Lower lobe of right lung (tissue), 2 donors: ENCODE results near the gene ESPN. TPM values are rescaled to one million over a fixed set of nuclear protein-coding genes. Genes with fewer than 3 reads are reported as not detected.

Source experiments
- ATAC-seq, 2 donors: fragments of 200-7000 bp; cut with Tn5 transposase; one replicate each; pipeline ENCODE4 v1.9.1; 2020 to 2022; ENCODE audit warnings: mild to moderate bottlenecking in 2 of 2, moderate library complexity in 2 of 2
- DNase-seq: peaks from one replicate; pipeline ENCODE4 v3.0.0-alpha.2; 2020
- H3K27ac ChIP-seq: fragments of 200-600 bp; one replicate; pipeline ENCODE4 v1.8.0; 2022
- H3K27me3 ChIP-seq: fragments of 200-600 bp; one replicate; pipeline ENCODE4 v1.8.0; 2022; ENCODE audit warnings: low read depth
- H3K36me3 ChIP-seq: fragments of 200-600 bp; one replicate; pipeline ENCODE4 v1.8.0; 2022; ENCODE audit warnings: mild to moderate bottlenecking
- H3K4me1 ChIP-seq: fragments of 200-600 bp; one replicate; pipeline ENCODE4 v1.8.0; 2022
- H3K4me3 ChIP-seq: fragments of 200-600 bp; one replicate; pipeline ENCODE4 v1.8.0; 2022; ENCODE audit warnings: mild to moderate bottlenecking
- H3K9me3 ChIP-seq: fragments of 200-600 bp; one replicate; pipeline ENCODE4 v1.8.0; 2022
- intact Hi-C: fragments of 100-400 bp; cut with DNase I; formaldehyde crosslinking; loops from one replicate; pipeline ENCODE4 v1.11.0; 2022
- total RNA-seq: library from RNA; stranded (reverse); fragmentation: NEBNext Ultra II Directional; extraction: Animal tissue kit (Norgen Biotek cat#: 25700); gene quantifications from one replicate; pipeline ENCODE4 v1.2.1, GENCODE V29; 2021
- TF ChIP-seq, protein P1 (sequence below): fragments of 200-600 bp; IDR thresholded peaks from one replicate; pipeline ENCODE4 v1.8.0; 2022; ENCODE audit warnings: antibody characterized with exemption, mild to moderate bottlenecking
- donor health status: DM: no; HTN: yes; CAD: no; lungs with severe emphysema.

The ESPN gene
- total RNA-seq, 1 donor from 2014 or later, result 8.3 TPM

DNA sequence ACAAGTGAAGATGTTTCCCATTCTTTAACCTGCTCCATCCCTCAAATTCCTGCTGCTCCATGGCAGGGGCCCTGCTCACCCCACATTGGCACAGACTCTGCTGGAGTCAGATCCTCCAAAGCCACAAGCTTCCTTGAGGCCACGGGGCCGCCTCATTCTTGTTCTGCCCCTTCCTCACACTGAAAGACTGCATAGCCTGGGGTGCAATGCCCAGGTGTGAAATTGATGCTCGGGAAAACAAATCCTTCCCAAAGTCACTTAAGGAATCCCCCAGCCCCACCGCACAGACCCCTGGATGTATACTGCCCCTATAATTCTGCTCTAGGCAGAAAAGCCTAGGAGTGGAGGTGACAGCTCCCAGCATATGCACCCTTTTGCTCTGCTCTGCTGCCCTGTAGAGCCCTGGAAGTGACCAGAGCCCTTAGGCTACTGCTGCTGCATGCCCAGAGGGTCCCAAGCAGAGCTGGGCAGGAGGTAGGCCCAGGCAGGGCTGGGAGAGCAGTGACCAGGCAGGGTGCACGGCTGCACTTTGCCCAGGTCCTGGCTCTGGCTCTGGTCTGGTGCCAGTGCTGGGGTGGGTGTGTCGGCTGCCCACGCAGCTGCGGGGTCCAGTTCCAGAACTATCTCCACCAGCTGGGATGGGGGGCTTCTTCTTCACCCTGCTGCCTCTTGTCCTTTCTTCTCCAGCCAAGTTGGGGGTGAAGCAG is 6.5 kb upstream of the ESPN start:
- H3K9me3 ChIP-seq, result no peaks in the 10 kb centered on the region
- no peak overlapping the region for H3K27ac ChIP-seq
- TF ChIP-seq, protein P1, sequence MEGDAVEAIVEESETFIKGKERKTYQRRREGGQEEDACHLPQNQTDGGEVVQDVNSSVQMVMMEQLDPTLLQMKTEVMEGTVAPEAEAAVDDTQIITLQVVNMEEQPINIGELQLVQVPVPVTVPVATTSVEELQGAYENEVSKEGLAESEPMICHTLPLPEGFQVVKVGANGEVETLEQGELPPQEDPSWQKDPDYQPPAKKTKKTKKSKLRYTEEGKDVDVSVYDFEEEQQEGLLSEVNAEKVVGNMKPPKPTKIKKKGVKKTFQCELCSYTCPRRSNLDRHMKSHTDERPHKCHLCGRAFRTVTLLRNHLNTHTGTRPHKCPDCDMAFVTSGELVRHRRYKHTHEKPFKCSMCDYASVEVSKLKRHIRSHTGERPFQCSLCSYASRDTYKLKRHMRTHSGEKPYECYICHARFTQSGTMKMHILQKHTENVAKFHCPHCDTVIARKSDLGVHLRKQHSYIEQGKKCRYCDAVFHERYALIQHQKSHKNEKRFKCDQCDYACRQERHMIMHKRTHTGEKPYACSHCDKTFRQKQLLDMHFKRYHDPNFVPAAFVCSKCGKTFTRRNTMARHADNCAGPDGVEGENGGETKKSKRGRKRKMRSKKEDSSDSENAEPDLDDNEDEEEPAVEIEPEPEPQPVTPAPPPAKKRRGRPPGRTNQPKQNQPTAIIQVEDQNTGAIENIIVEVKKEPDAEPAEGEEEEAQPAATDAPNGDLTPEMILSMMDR, result no peak
- no peak for ATAC-seq
- peaks cover 36% of the 10 kb centered on the region for H3K4me1 ChIP-seq
- peaks cover 88% of the 10 kb centered on the region for H3K27me3 ChIP-seq
- intact Hi-C loops, result no loop called here
- no peak overlapping the region for H3K4me3 ChIP-seq
- DNase-seq, result no peak
- H3K36me3 ChIP-seq, result no peaks in the 10 kb centered on the region

- TF ChIP-seq, protein P1, result no peak
- H3K9me3 ChIP-seq, result no peaks in the 10 kb centered on the region
- H3K4me1 ChIP-seq, result peaks cover 43% of the 10 kb centered on the region
- peaks cover 95% of the 10 kb centered on the region for H3K27me3 ChIP-seq
- no peak for DNase-seq
- ATAC-seq, result no peak
- H3K36me3 ChIP-seq, result no peaks in the 10 kb centered on the region
- no peak overlapping the region for H3K27ac ChIP-seq
- peak overlapping the region; percentile 50 for H3K4me3 ChIP-seq
- intact Hi-C loops, result no loop called here
Measured at GRCh38 chr1:6418668-6419396, 5.7 kb upstream of the ESPN start.

- TF ChIP-seq, protein P1, result no peak
- peaks cover 47% of the 10 kb centered on the region for H3K4me1 ChIP-seq
- intact Hi-C loops, result no loop called here
- peaks cover 99% of the 10 kb centered on the region for H3K27me3 ChIP-seq
- no peak overlapping the region for H3K27ac ChIP-seq
- H3K9me3 ChIP-seq, result no peaks in the 10 kb centered on the region
- H3K36me3 ChIP-seq, result no peaks in the 10 kb centered on the region
- ATAC-seq (no peak), DNase-seq (no peak)
- peak overlapping the region; percentile 50 for H3K4me3 ChIP-seq
Measured at GRCh38 chr1:6419397-6419803, 5.2 kb upstream of the ESPN start.

- ATAC-seq, result peak; percentile 62 to 75
- TF ChIP-seq, protein P1, result no peak
- Histone ChIP-seq H3K36me3 (no peaks in the 10 kb centered on the region), H3K4me1 (peaks cover 48% of the 10 kb centered on the region), H3K27ac (no peak within 1 kb of the TSS), H3K4me3 (peak within 1 kb of the TSS; percentile 50), H3K9me3 (no peaks in the 10 kb centered on the region), H3K27me3 (peaks cover 98% of the 10 kb centered on the region)
- DNase-seq, result no peak
- intact Hi-C loops, result no loop called here
Measured at GRCh38 chr1:6419804-6420453, 4.6 kb upstream of the ESPN start, which contains the start of gene HES2. Gene HES2, minus strand, starts transcription at chr1:6419919. Its CDS starts 99 bp downstream, at chr1:6419820.

DNA sequence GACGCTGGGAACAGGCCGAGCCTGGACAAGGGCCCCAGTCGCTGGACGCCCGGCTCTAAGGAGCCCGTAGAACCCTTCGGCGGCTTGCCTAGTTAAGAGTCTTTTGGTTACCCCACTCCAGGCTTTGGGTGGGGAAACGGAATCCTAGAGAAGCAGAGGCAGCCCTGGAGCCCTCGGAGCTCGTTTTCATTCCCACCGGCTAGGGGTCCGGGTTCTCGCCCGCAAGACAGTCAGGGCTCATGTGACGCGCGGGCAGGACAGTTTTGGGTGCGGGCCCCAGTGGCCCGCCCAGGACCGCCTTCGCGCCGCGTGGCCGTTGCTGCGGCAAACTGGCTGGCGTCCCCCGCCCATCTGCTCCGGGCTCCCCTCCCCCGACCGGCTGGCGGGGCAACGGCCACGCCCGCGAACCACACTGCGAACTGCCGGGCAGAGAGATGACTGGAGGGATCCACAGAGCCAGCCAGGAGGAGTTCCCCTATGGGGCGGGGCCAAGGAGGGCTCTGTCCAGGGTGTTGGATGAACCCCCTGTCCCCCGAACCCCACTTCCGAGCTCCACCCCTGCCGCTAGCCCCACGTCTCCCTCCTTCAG is 4.0 kb upstream of the ESPN start:
- Histone ChIP-seq H3K4me3 (peak overlapping the region; percentile 50), H3K4me1 (peaks cover 52% of the 10 kb centered on the region), H3K9me3 (no peaks in the 10 kb centered on the region), H3K27ac (no peak overlapping the region), H3K36me3 (no peaks in the 10 kb centered on the region), H3K27me3 (peaks cover 98% of the 10 kb centered on the region)
- ATAC-seq, result no peak
- TF ChIP-seq, protein P1, result no peak
- intact Hi-C loops, result no loop called here
- no peak for DNase-seq
